ENCODE results near the gene FAM107A.
"Not testable (repeated sequence)": the region's sequence is repeated elsewhere in the genome, so short reads cannot be mapped to it uniquely, and the experiment has no call there.

Gene FAM107A

GRCh38 chr3:58530354-58530865 lies 46.8 kb downstream of the FAM107A start:
- ChIA-PET CTCF (interaction anchor here (0.6 to 1.4 kb wide), 3 partner anchors 10 to 242 kb away, joined by 3 to 8 read pairs (median 8); no protein-coding TSS in a partner anchor), POLR2A (no interaction called here)
- DNase-seq (ENCODE audit: extremely low spot score) = no peak
- no peak for TF ChIP-seq PKNOX1 (IDR thresholded peaks at IDR 0.05)
- no peak for TF ChIP-seq FOXA1 (IDR thresholded peaks at IDR 0.05)
- TF ChIP-seq L3MBTL2 (conservative IDR thresholded peaks at IDR 0.05) = no peak
- no peak for TF ChIP-seq ARNT (IDR thresholded peaks at IDR 0.05)
- no peak for TF ChIP-seq FOXK2 (IDR thresholded peaks at IDR 0.05)
- no peak for TF ChIP-seq ELF4 (IDR thresholded peaks at IDR 0.05)
- no peak for TF ChIP-seq NFRKB (IDR thresholded peaks at IDR 0.05)
- TF ChIP-seq LEF1 (IDR thresholded peaks at IDR 0.05; ENCODE audit: borderline replicate concordance) = no peak
- TF ChIP-seq SUZ12 (IDR thresholded peaks at IDR 0.05) = no peak
- no peak for TF ChIP-seq CTBP1 (IDR thresholded peaks at IDR 0.05; ENCODE audit: borderline replicate concordance)
- TF ChIP-seq BHLHE40 (IDR thresholded peaks at IDR 0.05; ENCODE audit: borderline replicate concordance) = no peak
- no peak for TF ChIP-seq ZNF384 (IDR thresholded peaks at IDR 0.05)
- TF ChIP-seq TARDBP (IDR thresholded peaks at IDR 0.05) = no peak

- POLR2A ChIA-PET = interaction anchor here (1.0 kb wide), 1 partner anchor 35 kb away, joined by 4 read pairs; no protein-coding TSS in a partner anchor
- CTCF ChIA-PET = interaction anchor here (0.5 to 2.2 kb wide), 12 partner anchors 9 to 773 kb away, joined by 3 to 8 read pairs (median 4); no protein-coding TSS in a partner anchor
- DNase-seq (ENCODE audit: extremely low spot score) = peak; percentile 67
- TF ChIP-seq HDGF (IDR thresholded peaks at IDR 0.05; ENCODE audit: borderline replicate concordance) (no peak), BHLHE40 (IDR thresholded peaks at IDR 0.05; ENCODE audit: borderline replicate concordance) (no peak), FOXA1 (IDR thresholded peaks at IDR 0.05) (no peak), FOXK2 (IDR thresholded peaks at IDR 0.05) (no peak), L3MBTL2 (conservative IDR thresholded peaks at IDR 0.05) (no peak), SP1 (IDR thresholded peaks at IDR 0.05) (no peak), CTBP1 (IDR thresholded peaks at IDR 0.05; ENCODE audit: borderline replicate concordance) (no peak), NFRKB (IDR thresholded peaks at IDR 0.05) (no peak), ELF4 (IDR thresholded peaks at IDR 0.05) (no peak), FOXM1 (IDR thresholded peaks at IDR 0.05; ENCODE audit: borderline replicate concordance) (no peak), SUZ12 (IDR thresholded peaks at IDR 0.05) (no peak), LEF1 (IDR thresholded peaks at IDR 0.05; ENCODE audit: borderline replicate concordance) (no peak), TARDBP (IDR thresholded peaks at IDR 0.05) (no peak), ZNF384 (IDR thresholded peaks at IDR 0.05) (no peak), ARNT (IDR thresholded peaks at IDR 0.05) (no peak), PKNOX1 (IDR thresholded peaks at IDR 0.05) (no peak)
Measured at GRCh38 chr3:58529516-58530353, 47.5 kb downstream of the FAM107A start.

DNA sequence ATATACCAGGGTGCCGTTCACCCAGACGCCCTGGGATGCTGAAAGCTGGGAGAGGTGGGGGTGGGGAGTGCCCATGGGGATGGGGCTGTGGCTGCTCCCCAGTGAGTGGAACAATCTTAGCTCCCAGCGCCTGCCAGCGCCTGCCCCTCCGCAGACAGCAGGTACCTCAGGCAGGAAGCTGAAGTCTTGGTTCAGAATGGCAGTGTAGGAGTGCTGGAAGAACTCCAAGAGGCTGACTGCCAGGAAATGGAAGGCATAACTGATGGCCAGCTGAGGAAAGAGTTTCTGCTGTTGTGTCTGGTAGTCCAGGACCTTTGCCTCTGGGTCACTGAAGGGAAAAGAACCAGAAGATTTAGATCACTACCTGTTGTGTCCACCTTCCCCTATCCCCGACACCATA lies 48.6 kb downstream of the FAM107A start:
- TF ChIP-seq FOXM1 (IDR thresholded peaks at IDR 0.05; ENCODE audit: borderline replicate concordance) (no peak), SP1 (IDR thresholded peaks at IDR 0.05) (no peak), ZNF384 (IDR thresholded peaks at IDR 0.05) (no peak), L3MBTL2 (conservative IDR thresholded peaks at IDR 0.05) (no peak), ARNT (IDR thresholded peaks at IDR 0.05) (no peak), FOXA1 (IDR thresholded peaks at IDR 0.05) (no peak), ELF4 (IDR thresholded peaks at IDR 0.05) (no peak), TARDBP (IDR thresholded peaks at IDR 0.05) (no peak)
- ChIA-PET CTCF (interaction anchor here (0.8 to 2.2 kb wide), 5 partner anchors 8 to 34 kb away, joined by 3 to 8 read pairs (median 4); no protein-coding TSS in a partner anchor), POLR2A (interaction anchor here (1.0 kb wide), 1 partner anchor 95 kb away, joined by 3 read pairs; the partner anchor contains the start of gene PDHB)
- DNase-seq (ENCODE audit: extremely low spot score) = no peak

DNA sequence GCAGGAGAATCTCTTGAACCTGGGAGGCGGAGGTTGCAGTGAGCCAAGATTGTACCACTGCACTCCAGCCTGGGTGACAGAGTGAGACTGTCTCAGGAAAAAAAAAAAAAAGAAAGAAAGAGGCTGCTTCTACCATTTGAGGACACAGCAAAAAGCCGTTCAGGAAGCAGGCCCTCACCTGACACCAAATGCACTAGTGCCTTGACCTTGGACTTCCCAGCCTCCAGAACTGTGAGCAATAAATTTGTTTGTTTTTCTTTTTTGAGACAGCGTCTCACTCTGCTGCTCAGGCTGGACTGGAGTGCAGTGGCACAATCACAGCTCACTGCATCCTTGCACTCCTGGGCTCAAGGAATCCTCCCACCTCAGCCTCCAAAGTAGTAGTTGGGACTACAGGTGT lies 49.8 kb downstream of the FAM107A start:
- DNase-seq (ENCODE audit: extremely low spot score); CTCF ChIA-PET: not testable (repeated sequence)
- POLR2A ChIA-PET = interaction anchor here (1.0 kb wide), 1 partner anchor 94 kb away, joined by 3 read pairs; the partner anchor contains the start of gene PDHB

- ChIA-PET POLR2A (no interaction called here), CTCF (interaction anchor here (0.7 to 1.0 kb wide), 3 partner anchors 33 to 63 kb away, joined by 3 read pairs; partner anchors contain the start of gene KCTD6)
- no peak for DNase-seq (ENCODE audit: extremely low spot score)
- no peak for TF ChIP-seq CTBP1 (IDR thresholded peaks at IDR 0.05; ENCODE audit: borderline replicate concordance)
- no peak for TF ChIP-seq SUZ12 (IDR thresholded peaks at IDR 0.05)
- TF ChIP-seq TARDBP (IDR thresholded peaks at IDR 0.05) = no peak
- no peak for TF ChIP-seq NFRKB (IDR thresholded peaks at IDR 0.05)
- TF ChIP-seq ZNF384 (IDR thresholded peaks at IDR 0.05) = no peak
- no peak for TF ChIP-seq FOXA1 (IDR thresholded peaks at IDR 0.05)
- TF ChIP-seq L3MBTL2 (conservative IDR thresholded peaks at IDR 0.05) = no peak
- TF ChIP-seq HDGF (IDR thresholded peaks at IDR 0.05; ENCODE audit: borderline replicate concordance) = no peak
- no peak for TF ChIP-seq ARNT (IDR thresholded peaks at IDR 0.05)
- no peak for TF ChIP-seq PKNOX1 (IDR thresholded peaks at IDR 0.05)
- no peak for TF ChIP-seq FOXK2 (IDR thresholded peaks at IDR 0.05)
Measured at GRCh38 chr3:58526515-58526957, 50.7 kb downstream of the FAM107A start.

All from HEK293T (cell line).